ENCODE data around the gene KRT222.

The KRT222 gene

DNA sequence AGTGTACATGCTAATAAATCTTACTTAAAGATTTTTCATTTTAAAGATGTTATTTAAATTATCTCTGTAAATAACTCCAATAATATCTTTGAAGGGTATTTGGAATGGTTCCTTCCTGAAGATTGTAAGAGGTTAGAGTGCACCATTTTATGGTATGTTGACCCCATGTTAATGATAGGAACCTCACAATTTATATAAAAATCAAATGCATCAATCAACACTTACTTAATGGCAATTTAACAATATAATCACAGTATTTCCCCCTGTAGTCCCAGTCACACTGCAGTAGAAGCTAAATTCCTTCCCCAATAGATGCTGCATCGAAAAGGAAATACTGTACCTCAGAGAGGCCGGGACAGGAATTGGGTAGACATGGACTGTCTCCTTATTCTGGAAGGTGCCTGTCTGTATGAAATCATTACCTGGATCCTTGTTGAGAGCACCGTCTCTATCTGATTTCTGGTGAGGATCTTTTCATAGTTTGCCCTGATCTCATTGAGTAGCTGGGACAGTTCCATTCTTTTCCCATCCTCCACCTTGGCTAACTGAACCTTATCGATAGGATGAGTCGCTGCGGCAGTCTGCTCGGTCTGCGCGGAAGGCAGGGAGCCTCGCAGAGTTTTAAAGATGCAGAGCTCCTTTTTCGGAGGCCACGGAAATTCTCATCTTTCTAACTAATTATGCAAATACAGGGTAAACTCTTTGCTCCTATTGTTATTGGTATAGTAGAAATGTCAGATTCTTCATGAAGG lies at the start of gene KRT222:
Gene KRT222 (minus strand): TSS at position 596 of the 752 bp plus-strand sequence. CDS start 78 bp downstream, at position 518.
- DNase-seq: no peak

DNA sequence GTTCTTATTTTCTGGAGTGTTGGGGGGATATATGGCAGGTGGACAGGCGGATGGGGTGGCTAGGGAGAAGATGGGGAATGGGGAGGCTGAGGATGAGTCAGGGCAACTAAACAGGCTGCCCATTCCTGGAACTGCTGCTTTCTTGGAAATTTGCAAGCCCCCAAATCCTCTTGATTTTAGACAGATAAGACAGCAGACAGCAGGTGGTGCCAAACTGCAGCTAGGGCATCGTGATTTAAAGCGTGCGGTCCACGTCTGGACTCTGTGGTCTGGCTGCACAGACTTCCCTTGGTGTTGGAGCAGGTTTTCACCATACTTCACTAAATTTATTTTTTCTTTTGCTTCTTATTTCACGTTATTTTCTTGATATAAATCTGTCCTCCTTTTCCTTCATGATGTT lies 49.5 kb upstream of the KRT222 start:
- no peak for DNase-seq

- DNase-seq: no peak
Observed at GRCh38 chr17:40707745-40708144, 42.8 kb upstream of the KRT222 start.

DNA sequence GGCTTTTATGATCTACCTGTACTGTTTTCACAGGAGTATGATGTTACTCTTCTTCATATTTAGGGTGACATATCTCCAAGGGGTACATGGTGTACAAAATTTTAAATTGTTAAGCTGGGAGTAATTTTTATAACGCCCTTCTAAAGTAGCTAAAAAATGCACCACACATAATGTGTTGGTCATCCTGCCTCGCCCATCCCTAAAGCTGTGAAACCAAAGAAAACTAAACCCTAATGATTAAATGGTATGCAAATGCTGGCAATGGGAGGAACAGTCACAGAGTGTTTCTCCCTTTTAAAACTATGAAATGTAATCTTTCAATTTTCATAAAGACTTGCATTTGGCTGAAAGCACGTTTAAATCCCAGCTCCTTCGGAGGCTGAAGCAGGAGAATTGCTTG lies 40.6 kb upstream of the KRT222 start:
- DNase-seq: no peak

GRCh38 chr17:40703652-40704051 lies 38.7 kb upstream of the KRT222 start, which contains the start of gene KRT24:
Gene KRT24, minus strand, starts transcription at chr17:40703752. Its CDS starts 59 bp downstream, at chr17:40703693.
- no peak for DNase-seq

- DNase-seq: no peak
Observed at GRCh38 chr17:40702271-40702670, 37.3 kb upstream of the KRT222 start.

- no peak for DNase-seq
Observed at GRCh38 chr17:40699853-40700252, 34.9 kb upstream of the KRT222 start.

- DNase-seq: no peak
Observed at GRCh38 chr17:40699371-40699770, 34.4 kb upstream of the KRT222 start.

GRCh38 chr17:40697297-40697696 lies 32.3 kb upstream of the KRT222 start:
- no peak for DNase-seq

DNA sequence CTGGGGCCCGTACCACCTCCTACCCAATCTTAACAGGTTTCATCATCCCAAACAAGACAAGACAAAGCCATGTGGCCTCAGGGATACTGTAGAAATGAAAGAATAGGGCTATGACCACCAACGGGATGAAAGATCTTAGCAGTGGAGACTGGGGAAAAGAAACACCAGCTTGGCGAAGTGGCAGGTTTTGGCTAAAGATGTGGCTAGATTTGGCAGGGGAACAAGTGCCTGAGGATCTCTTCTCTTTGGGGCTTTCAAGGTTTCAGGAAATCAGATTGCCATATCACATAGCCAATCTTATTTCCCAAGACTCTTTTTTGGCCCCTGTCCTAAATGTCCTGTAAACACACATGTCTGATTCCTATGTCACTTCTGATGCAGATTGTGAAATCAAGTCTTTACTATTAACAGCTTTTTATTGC lies 31.7 kb upstream of the KRT222 start:
- no peak for DNase-seq

- DNase-seq: no peak
Observed at GRCh38 chr17:40695874-40696472, 31.0 kb upstream of the KRT222 start.

DNA sequence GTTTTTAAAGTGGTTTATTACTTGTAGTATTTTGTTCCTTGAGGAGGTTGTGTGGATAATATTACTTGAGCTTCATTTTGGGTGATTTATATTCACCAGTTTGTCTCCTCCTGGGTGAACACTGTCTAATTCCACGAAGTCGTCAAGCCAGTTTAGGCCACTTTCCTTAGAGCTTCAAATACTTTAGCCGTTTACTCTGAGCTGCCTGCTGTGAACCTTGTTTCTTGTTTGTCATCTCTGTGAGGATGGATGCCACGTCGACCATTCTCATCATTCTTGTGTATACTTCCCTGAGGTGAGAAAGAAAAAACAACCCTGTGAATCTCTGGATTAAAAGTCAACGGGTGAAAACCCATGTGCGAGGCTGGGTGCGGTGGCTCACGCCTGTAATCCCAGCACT lies 29.6 kb upstream of the KRT222 start:
- DNase-seq: no peak

- DNase-seq: no peak
Observed at GRCh38 chr17:40687106-40687505, 22.1 kb upstream of the KRT222 start.

GRCh38 chr17:40686192-40686591 lies 21.2 kb upstream of the KRT222 start:
- no peak for DNase-seq

DNA sequence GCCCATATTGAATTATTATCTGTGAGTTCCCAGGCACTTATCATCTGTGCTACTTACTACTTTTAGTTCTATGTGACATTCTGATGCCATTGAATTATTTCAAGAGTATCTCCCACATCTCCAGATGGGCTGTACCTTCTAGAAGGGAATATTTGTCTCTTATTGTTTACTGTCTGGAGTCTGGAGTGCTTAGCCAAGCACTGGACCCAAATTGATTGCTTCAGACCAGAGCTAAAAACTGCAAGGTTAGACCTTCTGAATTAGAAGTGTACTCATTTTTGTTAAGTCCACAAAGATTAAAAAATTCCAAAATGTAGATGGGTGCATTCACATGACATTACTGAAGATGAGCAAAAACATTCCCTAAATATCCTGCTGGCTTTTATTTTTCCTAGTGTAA lies 16.0 kb upstream of the KRT222 start:
- DNase-seq: no peak

GRCh38 chr17:40679523-40679907 lies 14.5 kb upstream of the KRT222 start:
- no peak for DNase-seq

- no peak for DNase-seq
Observed at GRCh38 chr17:40678902-40679522, 14.0 kb upstream of the KRT222 start.

DNA sequence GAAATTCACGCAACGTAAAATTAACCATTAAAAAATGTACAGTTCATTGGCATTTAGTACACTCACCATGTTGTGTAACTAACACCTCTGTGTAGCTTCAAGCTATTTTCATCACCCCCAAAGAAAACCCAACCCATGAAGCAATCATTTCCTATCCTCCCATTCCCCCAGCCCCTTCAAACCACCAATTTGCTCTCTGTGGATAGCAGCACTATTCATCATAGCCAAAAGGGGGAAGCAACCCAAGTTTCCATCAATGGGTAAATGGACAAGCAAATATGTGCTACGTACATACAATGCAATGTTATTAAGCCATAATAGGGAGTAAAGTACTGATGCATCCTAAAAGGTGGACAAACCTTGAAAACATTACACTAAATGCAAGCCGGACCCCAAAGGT lies 10.9 kb upstream of the KRT222 start:
- DNase-seq: no peak

- no peak for DNase-seq
Observed at GRCh38 chr17:40672654-40673053, 7.7 kb upstream of the KRT222 start.

DNA sequence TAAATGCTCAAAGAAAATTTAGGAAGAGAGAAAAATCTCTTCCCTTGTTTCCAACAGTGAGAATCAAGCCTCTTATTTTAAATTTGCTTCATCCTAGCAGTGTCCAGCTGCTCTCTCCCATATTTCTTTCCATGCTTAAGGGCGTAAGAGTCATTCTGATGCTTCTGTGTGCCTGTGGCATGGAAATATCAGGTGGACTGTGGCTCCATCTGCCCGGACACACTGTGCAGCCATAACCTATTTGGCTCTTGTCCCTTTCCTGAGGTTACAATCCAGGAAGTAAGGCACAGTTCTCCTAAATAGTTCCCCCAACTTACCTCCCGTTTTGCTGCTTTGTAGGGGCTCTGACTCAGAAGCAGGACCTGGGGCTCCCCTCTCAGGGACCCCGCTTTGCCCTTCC lies 6.3 kb upstream of the KRT222 start:
- no peak for DNase-seq

DNA sequence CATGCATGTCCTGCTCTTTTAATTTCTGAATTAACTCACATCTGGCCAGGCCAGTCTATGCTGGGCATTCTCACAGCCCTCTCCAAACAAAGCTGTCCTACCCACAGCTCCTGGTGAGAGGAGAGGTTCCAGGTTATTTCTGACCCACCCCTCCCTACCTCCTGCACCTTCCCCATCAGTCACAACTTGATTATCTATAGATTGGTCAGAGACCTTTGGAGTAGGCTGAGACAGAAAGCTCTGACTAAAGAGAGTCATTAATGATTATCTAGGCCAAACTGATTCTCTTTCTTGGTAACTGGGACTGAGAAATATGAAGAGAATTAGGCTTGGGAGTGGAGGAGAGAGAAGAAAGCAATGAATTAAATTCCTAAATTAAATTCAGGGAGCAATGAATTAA lies 1.4 kb upstream of the KRT222 start:
- no peak for DNase-seq

DNA sequence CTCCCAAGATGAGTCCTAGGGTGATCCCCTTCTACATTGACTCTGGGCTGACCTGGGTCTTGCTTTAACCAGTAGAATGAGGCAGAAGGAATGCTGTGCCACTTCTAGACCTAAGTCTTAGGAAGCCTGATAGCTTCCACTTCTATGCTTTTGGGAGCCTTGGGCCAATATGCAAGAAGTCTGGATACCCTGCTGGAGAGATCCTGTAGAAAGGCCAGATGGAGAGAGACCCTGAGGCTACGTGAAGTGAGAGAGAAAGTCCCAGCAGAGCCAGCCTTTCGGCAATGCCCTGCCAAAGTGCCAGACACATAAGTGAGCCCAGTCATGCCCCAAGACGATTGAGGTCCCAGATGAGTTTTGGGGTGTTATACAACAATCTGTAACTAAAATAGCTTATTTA lies 1.7 kb downstream of the KRT222 start:
- no peak for DNase-seq

DNA sequence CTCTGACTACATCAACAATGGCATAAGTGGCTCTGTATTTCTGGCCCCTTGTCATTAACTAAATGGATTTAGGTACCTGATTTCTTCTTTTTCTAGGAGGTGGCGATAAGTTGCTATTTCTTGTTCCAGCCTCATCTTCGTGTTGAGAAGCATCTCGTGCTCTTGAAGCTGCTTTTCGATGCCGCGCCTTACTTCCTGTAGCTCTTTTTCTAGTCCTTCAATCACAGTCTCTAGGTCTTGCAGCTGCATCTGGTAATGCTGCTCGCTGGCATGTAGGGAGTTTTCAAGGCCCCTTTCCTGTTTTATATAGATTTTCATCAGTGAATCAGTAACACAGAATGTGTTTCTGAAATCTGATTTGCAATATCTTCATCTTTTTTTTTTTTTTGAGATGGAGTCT lies 5.1 kb downstream of the KRT222 start:
- no peak for DNase-seq

- DNase-seq: no peak
Observed at GRCh38 chr17:40658396-40658795, 6.6 kb downstream of the KRT222 start.
